ENCODE data around the gene TBC1D4.

DNA sequence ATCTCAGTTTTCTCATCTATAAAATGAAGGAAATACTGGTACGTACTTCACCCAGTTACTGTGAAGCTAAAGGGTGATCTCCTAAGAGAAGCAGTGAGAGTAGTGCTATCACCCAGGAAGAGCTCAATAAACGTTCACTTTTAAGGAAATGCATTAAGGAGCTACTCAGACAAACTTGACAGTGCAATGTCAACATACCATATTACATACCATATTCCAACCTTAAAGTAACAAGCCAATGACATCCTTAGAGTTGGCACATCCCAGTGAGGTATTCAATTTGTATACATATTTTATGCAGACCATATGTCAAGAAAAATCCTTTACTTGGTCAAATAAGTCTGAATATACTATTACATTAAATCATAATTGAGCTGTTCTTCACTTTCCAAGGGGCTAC is 7.0 kb downstream of the TBC1D4 start:
- TF ChIP-seq, protein P1, sequence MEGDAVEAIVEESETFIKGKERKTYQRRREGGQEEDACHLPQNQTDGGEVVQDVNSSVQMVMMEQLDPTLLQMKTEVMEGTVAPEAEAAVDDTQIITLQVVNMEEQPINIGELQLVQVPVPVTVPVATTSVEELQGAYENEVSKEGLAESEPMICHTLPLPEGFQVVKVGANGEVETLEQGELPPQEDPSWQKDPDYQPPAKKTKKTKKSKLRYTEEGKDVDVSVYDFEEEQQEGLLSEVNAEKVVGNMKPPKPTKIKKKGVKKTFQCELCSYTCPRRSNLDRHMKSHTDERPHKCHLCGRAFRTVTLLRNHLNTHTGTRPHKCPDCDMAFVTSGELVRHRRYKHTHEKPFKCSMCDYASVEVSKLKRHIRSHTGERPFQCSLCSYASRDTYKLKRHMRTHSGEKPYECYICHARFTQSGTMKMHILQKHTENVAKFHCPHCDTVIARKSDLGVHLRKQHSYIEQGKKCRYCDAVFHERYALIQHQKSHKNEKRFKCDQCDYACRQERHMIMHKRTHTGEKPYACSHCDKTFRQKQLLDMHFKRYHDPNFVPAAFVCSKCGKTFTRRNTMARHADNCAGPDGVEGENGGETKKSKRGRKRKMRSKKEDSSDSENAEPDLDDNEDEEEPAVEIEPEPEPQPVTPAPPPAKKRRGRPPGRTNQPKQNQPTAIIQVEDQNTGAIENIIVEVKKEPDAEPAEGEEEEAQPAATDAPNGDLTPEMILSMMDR (conservative IDR thresholded peaks at IDR 0.05; ENCODE audit: low read length) = no peak
- TF ChIP-seq EZH2phosphoT487 (IDR thresholded peaks at IDR 0.05; ENCODE audit: borderline replicate concordance) = no peak
